GM21576 (cell line): Measurements from ENCODE around the gene VTI1A.
"Not testable (repeated sequence)": the region's sequence is repeated elsewhere in the genome, so short reads cannot be mapped to it uniquely, and the experiment has no call there.

ENCODE experiments used
- ATAC-seq: cut with Tn5 transposase; IDR thresholded peaks from one replicate; pipeline ENCODE4 v1.9.1; 2021; ENCODE audit warnings: mild to moderate bottlenecking, moderate library complexity; ENCODE audit not compliant: unreplicated experiment

VTI1A gene

GRCh38 chr10:112713411-112713810 lies 266.4 kb downstream of the VTI1A start:
- no peak for ATAC-seq

- ATAC-seq: no peak
These were observed 268.6 kb downstream of the VTI1A start for GRCh38 chr10:112715581-112715980.

GRCh38 chr10:112716076-112716475 lies 269.1 kb downstream of the VTI1A start:
- ATAC-seq: no peak

DNA sequence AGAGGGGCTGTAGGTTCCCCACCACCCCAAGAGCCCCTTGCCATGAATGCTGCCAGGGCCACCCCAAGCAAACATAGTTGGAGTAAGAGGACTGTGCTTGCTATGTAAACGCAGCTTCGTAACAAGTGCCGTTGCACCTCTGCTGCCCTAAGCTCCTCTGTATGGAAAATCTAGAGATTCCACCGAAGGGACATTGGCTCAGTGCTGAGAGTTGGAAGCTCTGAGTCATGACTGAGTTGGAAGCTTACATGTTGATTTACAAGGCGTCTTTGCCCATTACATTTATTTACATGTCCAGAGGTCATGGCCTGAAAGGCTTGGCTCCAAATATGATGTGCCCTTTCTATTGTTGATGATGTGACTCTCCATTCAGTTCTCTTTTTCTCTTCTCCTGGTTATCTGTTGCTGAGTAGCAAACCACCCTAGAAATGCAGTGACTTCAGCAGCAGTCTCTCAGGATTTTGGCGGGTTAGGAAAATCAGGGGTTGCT lies 270.0 kb downstream of the VTI1A start:
- ATAC-seq: no peak

DNA sequence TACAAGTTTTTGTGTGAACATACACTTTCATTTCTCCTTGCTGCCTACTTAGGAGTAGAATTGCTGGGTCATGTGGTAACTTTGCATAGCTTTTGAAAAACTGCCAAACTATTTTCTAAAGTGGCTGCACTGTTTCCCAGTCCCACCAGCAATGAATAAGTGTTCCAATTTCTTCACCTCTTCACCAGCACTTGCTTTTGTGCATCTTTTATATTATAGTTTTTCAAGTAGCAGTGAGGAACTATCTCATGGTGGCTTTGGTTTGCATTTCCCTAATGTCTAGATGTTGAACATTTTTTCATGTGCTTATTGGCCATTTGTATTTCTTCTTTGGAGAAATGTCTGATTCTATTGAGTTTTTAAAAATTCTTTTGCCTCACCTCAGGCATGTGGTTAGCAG lies 273.2 kb downstream of the VTI1A start:
- no peak for ATAC-seq

DNA sequence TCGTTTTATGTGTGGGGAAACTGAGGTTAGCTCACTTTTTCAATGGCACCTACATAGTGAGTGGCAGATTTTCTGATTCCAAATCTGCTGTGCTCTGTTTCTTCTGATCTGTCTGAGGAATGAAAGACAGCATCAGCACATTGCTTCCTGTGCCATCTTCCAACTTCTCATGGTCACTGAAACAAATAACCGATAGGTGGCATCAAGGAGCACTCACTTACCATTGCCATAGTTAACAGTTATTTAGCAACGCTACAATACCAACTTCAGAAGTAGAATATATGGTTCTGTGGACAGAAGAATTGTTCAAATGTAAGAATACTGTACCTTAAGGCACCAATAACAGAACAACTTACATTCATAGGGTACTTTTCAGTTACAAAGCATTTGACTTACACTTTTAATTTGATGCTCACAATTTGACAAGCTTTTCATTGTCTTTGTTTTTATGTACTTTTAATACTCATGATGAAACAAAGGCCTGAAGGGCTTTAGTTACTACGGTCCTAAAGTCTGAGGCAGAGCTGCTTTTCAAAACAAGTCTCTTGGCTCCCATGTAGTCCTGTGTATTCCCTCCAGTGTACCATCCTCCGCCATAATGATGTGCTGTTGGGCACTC lies 274.2 kb downstream of the VTI1A start:
- no peak for ATAC-seq

DNA sequence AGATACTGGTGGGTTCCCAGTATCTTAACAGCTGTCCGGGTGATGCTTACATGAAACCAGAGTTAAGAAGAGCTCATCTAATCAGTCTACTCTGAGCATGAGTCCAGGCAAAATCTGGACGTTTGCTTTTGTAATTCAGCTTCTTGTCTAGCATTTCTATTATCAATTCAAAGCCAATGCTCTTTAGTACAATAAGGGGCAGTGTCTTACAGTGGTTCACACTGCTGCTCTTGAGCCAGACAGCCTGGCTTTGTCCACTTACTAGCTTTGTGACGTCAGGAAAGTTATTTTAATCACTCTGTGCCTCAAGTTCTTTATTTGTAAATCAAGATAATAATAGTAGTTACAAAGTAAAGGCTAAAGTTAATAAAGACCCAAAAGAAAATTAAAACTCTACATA lies 275.7 kb downstream of the VTI1A start:
- no peak for ATAC-seq

DNA sequence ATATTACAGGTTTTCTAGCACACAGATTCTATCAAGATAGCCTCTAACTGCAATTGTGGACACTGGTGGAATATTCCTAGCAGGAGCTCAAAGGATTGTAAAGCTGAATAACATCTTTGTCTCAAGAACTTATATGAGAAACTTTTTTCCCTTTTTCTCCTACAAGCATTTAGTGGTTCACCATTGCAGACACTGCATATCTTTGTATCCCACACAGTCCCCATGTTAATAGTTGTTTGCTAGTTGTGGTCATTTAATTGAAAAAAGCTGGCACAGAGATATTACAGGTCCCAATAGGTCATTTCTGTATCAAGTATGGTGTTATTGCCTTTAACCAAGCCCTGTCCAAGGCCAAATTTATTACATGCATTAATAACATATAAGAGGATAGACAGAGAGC lies 276.9 kb downstream of the VTI1A start:
- ATAC-seq: no peak

- no peak for ATAC-seq
These were observed 277.5 kb downstream of the VTI1A start for GRCh38 chr10:112724404-112724991.

DNA sequence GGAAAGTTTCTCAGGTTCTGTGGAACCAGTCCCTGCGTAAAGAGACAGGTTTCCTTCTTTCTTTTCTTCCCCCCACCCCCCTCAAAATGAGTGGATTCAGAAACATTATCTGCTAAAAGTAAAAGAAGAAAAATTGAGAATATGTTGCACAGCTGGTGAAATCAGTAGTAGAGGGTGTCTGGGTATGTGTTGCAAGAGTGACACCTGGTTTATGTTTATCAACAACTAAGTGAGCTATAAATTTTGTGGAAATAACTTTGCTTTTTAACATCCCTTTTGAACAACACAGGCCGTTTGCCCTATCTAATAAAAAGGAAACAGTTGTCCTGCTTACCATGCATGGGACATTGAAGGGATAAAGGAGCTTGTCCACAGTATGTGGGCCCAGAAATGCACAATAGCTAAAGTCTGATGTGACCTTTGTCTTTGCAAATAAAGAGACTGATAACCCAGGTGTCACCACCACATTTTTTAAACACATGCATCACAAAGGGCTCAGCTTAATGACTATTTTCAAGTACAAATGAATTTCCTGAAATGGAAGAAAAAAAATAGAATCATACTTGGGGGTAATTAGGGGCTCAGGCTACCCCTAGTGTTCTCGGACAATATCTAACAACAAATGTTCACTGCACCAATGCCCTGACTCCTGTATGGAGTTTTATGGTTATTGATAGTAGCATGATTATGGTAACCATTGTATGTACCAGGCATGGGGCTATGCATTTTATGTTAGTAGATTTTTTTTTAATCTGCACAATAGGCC lies 281.3 kb downstream of the VTI1A start:
- ATAC-seq: no peak

GRCh38 chr10:112728997-112729396 lies 282.0 kb downstream of the VTI1A start:
- ATAC-seq: no peak

DNA sequence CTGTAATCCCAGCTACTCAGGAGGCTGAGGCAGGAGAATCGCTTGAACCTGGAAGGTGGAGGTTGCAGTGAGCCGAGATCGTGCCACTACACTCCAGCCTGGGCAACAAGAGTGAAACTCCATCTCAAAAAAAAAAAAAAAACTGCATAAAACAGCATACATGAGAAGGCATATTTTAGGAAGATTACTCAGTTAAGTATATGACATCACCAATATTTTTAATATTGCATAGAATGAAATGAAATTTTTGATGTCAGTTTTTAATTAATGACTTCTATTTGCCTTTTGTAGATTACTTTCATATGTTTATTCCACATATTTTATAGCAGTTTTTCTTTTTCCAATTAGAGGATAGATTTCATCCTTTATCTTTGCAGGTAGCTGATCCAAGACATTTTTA lies 284.4 kb downstream of the VTI1A start:
- ATAC-seq: not testable (repeated sequence)

GRCh38 chr10:112732277-112732921 lies 285.4 kb downstream of the VTI1A start:
- ATAC-seq: peak; percentile 64

DNA sequence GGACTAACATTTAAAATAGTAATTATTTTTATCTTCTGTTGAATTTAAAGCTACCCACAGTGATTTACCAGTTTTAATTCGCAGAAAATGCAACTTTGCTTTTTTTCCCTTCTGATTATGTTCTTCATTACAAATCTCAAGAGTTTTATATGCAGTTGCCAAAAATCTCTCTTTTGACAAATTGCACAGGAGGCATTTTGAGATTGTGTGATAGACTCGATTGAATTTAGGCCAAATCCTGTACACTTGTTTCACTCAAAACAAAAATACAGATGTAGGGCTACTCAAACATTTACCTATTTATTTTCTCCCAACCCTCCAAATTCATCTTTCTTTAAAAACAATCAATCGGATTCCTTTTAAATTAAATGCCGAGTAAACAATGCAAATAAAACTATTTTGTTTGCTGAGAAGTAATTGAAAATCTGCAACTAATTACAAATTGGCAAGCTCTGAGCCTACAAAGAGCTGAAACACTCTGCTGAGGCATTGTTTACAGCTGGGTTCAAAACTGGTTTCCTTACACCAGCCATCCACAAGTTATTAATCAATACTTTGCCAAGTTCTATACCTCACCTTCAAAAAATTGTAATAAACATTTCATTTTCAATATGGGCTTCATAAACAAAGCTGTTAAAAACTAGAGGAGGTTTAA lies 288.2 kb downstream of the VTI1A start:
- ATAC-seq: no peak

- ATAC-seq: no peak
These were observed 291.9 kb downstream of the VTI1A start for GRCh38 chr10:112738606-112739591.

GRCh38 chr10:112739592-112740353 lies 292.8 kb downstream of the VTI1A start:
- ATAC-seq: no peak

DNA sequence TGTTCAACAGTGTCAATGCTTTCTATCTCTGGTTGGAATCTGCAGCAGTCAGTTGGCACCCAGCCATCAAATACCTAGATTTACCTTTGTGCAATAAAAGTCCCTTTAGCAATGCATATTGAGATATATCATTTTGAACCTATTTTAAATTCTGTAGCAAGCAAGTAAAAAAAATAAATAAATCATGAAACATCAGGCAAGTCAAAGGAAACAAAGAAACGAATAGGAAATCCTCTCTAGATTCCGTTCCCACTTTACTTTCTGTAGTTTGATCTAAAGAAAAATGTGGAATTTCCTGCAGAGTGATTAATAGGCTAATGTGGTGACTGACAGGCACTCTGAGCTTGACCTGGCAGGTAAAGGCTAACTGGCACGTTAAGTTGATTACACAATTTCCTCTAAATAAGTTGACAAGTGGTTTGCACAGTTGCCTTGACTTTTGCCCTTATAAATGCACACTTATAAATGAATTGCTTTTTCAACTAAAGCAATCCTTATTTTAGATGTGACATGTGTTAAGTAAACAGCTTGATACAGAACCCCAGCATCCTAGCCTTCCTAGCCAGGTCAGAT lies 294.9 kb downstream of the VTI1A start:
- no peak for ATAC-seq

GRCh38 chr10:112744181-112745096 lies 297.4 kb downstream of the VTI1A start:
- no peak for ATAC-seq
